ENCODE measurements around the gene SPTLC2.
"Not testable (repeated sequence)": the region's sequence is repeated elsewhere in the genome, so short reads cannot be mapped to it uniquely, and the experiment has no call there.

The SPTLC2 gene

GRCh38 chr14:77544571-77544970 lies 71.9 kb downstream of the SPTLC2 start:
- DNase-seq, result no peak

- DNase-seq, result no peak
These were observed 72.7 kb downstream of the SPTLC2 start for GRCh38 chr14:77543637-77544334.

GRCh38 chr14:77543240-77543551 lies 73.2 kb downstream of the SPTLC2 start:
- no peak for DNase-seq

GRCh38 chr14:77542421-77543239 lies 73.8 kb downstream of the SPTLC2 start:
- no peak for DNase-seq

- no peak for DNase-seq
These were observed 74.5 kb downstream of the SPTLC2 start for GRCh38 chr14:77541905-77542304.

- DNase-seq, result not testable (repeated sequence)
These were observed 79.5 kb downstream of the SPTLC2 start for GRCh38 chr14:77536951-77537350.

GRCh38 chr14:77531071-77531470 lies 85.4 kb downstream of the SPTLC2 start:
- DNase-seq, result no peak

GRCh38 chr14:77529963-77530362 lies 86.5 kb downstream of the SPTLC2 start:
- no peak for DNase-seq

- DNase-seq, result no peak
These were observed 87.2 kb downstream of the SPTLC2 start for GRCh38 chr14:77529213-77529612.

GRCh38 chr14:77528701-77529100 lies 87.7 kb downstream of the SPTLC2 start:
- not testable (repeated sequence) for DNase-seq

- no peak for DNase-seq
These were observed 90.2 kb downstream of the SPTLC2 start for GRCh38 chr14:77526266-77526665.

GRCh38 chr14:77524536-77524935 lies 91.9 kb downstream of the SPTLC2 start:
- DNase-seq, result no peak

- DNase-seq, result no peak
These were observed 93.3 kb downstream of the SPTLC2 start for GRCh38 chr14:77523109-77523508.

- DNase-seq, result no peak
These were observed 95.9 kb downstream of the SPTLC2 start for GRCh38 chr14:77520555-77520954.

- no peak for DNase-seq
These were observed 100.3 kb downstream of the SPTLC2 start for GRCh38 chr14:77516126-77516525.

- DNase-seq, result no peak
These were observed 104.8 kb downstream of the SPTLC2 start for GRCh38 chr14:77511486-77512162.

GRCh38 chr14:77509366-77509765 lies 107.1 kb downstream of the SPTLC2 start:
- DNase-seq, result no peak

- no peak for DNase-seq
These were observed 107.6 kb downstream of the SPTLC2 start for GRCh38 chr14:77508876-77509275.

GRCh38 chr14:77508249-77508648 lies 108.2 kb downstream of the SPTLC2 start:
- DNase-seq, result no peak

- no peak for DNase-seq
These were observed 108.7 kb downstream of the SPTLC2 start for GRCh38 chr14:77507762-77508161.

GRCh38 chr14:77505031-77505430 lies 111.4 kb downstream of the SPTLC2 start:
- no peak for DNase-seq

- DNase-seq, result no peak
These were observed 113.3 kb downstream of the SPTLC2 start for GRCh38 chr14:77503138-77503537.

GRCh38 chr14:77502109-77502782 lies 114.2 kb downstream of the SPTLC2 start:
- DNase-seq, result no peak

Data from T-helper 9 cell (primary cell).